Parathyroid adenoma (tissue), 2 donors: ENCODE measurements around the gene SETD2.
"Not testable (repeated sequence)": the region's sequence is repeated elsewhere in the genome, so short reads cannot be mapped to it uniquely, and the experiment has no call there.

ENCODE experiments used
- H2AFZ ChIP-seq: fragments of 300-600 bp; sonication (generic); one replicate; pipeline ENCODE4 v1.7.0; 2017; ENCODE audit warnings: antibody characterized with exemption, mild to moderate bottlenecking
- H3K27ac ChIP-seq: fragments of 300-600 bp; sonication (generic); one replicate; pipeline ENCODE4 v1.7.0; 2017
- H3K27me3 ChIP-seq: fragments of 300-600 bp; sonication (generic); one replicate; pipeline ENCODE4 v1.7.0; 2017; ENCODE audit warnings: low read length; ENCODE audit not compliant: control insufficient read depth, insufficient read depth
- H3K36me3 ChIP-seq: fragments of 300-600 bp; sonication (generic); one replicate; pipeline ENCODE4 v1.7.0; 2017; ENCODE audit warnings: low read length; ENCODE audit not compliant: control insufficient read depth, insufficient read depth
- H3K4me1 ChIP-seq: fragments of 300-600 bp; sonication (generic); one replicate; pipeline ENCODE4 v1.7.0; 2017; ENCODE audit warnings: control low read depth
- H3K4me2 ChIP-seq: fragments of 300-600 bp; sonication (generic); one replicate; pipeline ENCODE4 v1.7.0; 2017; ENCODE audit warnings: low read length
- H3K4me3 ChIP-seq: fragments of 300-600 bp; sonication (generic); one replicate; pipeline ENCODE4 v1.7.0; 2017; ENCODE audit warnings: low read depth, low read length
- H3K79me2 ChIP-seq: fragments of 300-600 bp; sonication (generic); one replicate; pipeline ENCODE4 v1.7.0; 2017; ENCODE audit warnings: control low read depth
- H3K9ac ChIP-seq: fragments of 300-600 bp; sonication (generic); one replicate; pipeline ENCODE4 v1.7.0; 2017; ENCODE audit warnings: mild to moderate bottlenecking
- H3K9me3 ChIP-seq: fragments of 300-600 bp; sonication (generic); one replicate; pipeline ENCODE4 v1.7.0; 2017; ENCODE audit warnings: low read length; ENCODE audit not compliant: control insufficient read depth
- TF ChIP-seq, protein P1 (sequence below): fragments of 300-600 bp; sonication (generic); IDR thresholded peaks from one replicate; pipeline ENCODE4 v1.7.0; 2017; ENCODE audit warnings: antibody characterized with exemption, mild to moderate bottlenecking
- donor health status: primary hyperparathyroidism.

The SETD2 gene

DNA sequence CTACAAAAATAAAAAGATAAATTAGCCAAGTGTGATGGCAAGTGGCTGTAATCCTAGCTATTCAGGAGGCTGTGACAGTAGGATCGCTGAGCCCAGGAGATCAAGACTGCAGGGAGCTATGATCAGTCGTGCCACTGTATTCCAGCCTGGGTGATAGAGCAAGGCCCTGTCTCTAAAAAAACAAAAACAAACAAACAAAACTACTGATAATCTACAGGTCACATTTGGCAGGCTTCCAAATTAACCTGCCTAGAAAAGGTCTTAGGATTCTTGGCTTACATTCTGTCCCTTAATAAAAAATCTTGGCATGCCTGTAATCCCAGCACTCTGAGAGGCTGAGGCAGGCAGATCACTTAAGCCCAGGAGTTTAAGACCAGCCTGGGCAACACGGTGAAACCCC is 33.4 kb upstream of the SETD2 start:
- Histone ChIP-seq H3K27me3 (no peaks in the 10 kb centered on the region), H3K4me1 (no peaks in the 10 kb centered on the region), H3K9me3 (no peaks in the 10 kb centered on the region), H3K36me3 (no peaks in the 10 kb centered on the region), H3K4me3 (no peak overlapping the region), H2AFZ (no peak overlapping the region), H3K4me2 (no peak overlapping the region), H3K9ac (no peak overlapping the region), H3K79me2 (no peaks in the 10 kb centered on the region), H3K27ac (no peak overlapping the region)
- TF ChIP-seq, protein P1, sequence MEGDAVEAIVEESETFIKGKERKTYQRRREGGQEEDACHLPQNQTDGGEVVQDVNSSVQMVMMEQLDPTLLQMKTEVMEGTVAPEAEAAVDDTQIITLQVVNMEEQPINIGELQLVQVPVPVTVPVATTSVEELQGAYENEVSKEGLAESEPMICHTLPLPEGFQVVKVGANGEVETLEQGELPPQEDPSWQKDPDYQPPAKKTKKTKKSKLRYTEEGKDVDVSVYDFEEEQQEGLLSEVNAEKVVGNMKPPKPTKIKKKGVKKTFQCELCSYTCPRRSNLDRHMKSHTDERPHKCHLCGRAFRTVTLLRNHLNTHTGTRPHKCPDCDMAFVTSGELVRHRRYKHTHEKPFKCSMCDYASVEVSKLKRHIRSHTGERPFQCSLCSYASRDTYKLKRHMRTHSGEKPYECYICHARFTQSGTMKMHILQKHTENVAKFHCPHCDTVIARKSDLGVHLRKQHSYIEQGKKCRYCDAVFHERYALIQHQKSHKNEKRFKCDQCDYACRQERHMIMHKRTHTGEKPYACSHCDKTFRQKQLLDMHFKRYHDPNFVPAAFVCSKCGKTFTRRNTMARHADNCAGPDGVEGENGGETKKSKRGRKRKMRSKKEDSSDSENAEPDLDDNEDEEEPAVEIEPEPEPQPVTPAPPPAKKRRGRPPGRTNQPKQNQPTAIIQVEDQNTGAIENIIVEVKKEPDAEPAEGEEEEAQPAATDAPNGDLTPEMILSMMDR: no peak

DNA sequence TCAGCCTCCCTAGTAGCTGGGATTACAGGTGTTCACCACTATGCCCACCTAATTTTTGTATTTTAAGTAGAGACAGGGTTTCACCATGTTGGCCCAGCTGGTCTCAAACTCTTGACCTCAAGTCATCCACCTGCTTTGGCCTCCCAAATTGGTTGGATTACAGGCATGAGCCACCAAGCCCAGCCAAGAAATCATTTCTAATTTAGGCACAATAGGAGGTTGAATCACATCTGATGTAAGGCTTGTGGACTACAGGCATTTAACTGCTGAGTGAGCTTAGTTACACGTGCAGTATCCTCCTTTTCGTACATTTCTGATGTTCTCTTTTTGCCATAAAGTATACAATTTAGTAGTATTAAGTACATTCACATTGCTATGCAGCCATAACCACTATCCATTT is 31.1 kb upstream of the SETD2 start:
- TF ChIP-seq, protein P1: no peak
- no peaks in the 10 kb centered on the region for H3K36me3 ChIP-seq
- H3K27me3 ChIP-seq: no peaks in the 10 kb centered on the region
- no peaks in the 10 kb centered on the region for H3K9me3 ChIP-seq
- H3K9ac ChIP-seq: no peak overlapping the region
- H3K4me3 ChIP-seq: no peak overlapping the region
- H2AFZ ChIP-seq: no peak overlapping the region
- no peak overlapping the region for H3K4me2 ChIP-seq
- H3K79me2 ChIP-seq: no peaks in the 10 kb centered on the region
- no peaks in the 10 kb centered on the region for H3K4me1 ChIP-seq
- H3K27ac ChIP-seq: no peak overlapping the region

DNA sequence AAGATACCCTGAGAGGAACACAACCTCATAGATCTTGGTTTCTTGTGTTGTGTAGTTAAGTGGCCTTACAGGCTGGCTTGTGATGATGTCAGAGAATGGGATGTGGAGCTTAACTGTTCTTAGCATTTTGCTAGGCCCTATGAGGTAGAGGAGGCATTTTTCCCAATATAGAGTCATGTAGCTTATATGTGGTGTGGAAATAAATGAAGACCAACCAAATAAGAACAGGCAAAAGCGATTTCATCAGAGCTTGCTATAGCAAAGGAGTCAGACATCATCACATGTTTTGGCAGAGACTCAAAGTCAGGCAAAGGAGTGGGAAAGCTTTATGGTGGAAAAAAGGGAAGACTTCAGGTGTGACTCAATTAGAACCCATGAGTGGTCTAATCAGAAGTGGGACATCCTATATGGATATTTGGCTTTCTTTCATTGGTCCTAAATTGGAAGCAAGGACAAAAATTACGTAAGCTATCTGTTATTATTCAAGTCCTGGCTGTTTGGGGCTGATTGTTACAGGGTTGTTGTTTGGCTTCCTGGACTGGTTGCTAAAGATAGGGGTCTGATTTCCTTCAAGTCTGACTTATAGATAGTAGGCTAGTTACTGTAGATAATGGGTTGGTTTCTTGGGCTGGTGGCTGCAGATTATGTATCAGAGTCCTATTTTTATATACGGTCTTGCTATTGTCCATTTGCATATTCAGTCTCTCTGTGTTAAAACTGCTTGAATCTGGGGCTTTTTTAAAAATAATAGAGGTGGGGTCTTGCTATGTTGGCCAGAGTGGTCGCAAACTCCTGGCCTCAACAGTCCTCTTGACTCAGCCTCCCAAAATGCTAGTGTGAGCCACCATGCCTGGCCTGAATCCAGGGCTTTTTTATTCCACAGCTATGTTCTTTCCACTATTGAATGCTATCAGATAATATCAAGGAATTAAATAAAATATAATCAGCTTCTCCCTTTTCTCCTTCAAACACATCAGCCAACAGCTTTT is 30.3 kb upstream of the SETD2 start:
- no peak overlapping the region for H3K4me3 ChIP-seq
- no peaks in the 10 kb centered on the region for H3K27me3 ChIP-seq
- H3K4me2 ChIP-seq: no peak overlapping the region
- no peaks in the 10 kb centered on the region for H3K79me2 ChIP-seq
- no peaks in the 10 kb centered on the region for H3K9me3 ChIP-seq
- TF ChIP-seq, protein P1: no peak
- H3K36me3 ChIP-seq: no peaks in the 10 kb centered on the region
- no peak overlapping the region for H3K9ac ChIP-seq
- H3K27ac ChIP-seq: no peak overlapping the region
- no peak overlapping the region for H2AFZ ChIP-seq
- H3K4me1 ChIP-seq: no peaks in the 10 kb centered on the region

DNA sequence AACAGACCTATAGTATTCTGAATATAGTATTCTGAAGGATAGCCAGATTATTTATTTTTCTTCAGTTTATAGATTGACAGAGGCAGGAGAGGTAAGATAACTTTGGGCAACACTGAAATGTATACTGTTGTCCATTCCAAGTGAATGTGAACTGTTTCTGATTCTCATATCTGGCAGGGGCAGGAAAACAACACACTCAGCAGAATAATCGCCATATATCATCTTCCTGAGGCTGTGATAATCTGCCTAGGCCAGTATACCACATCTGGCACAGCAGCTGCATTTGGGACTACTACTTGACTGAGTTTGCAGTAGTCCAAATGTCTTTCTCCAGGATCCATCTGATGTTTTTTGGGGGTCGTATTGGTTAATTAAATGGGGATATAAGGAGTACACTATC is 22.4 kb upstream of the SETD2 start:
- H3K4me3 ChIP-seq: no peak overlapping the region
- no peak overlapping the region for H3K9ac ChIP-seq
- no peak overlapping the region for H3K27ac ChIP-seq
- no peaks in the 10 kb centered on the region for H3K36me3 ChIP-seq
- no peaks in the 10 kb centered on the region for H3K79me2 ChIP-seq
- H2AFZ ChIP-seq: no peak overlapping the region
- no peaks in the 10 kb centered on the region for H3K4me1 ChIP-seq
- no peaks in the 10 kb centered on the region for H3K9me3 ChIP-seq
- TF ChIP-seq, protein P1: no peak
- no peaks in the 10 kb centered on the region for H3K27me3 ChIP-seq
- H3K4me2 ChIP-seq: no peak overlapping the region

DNA sequence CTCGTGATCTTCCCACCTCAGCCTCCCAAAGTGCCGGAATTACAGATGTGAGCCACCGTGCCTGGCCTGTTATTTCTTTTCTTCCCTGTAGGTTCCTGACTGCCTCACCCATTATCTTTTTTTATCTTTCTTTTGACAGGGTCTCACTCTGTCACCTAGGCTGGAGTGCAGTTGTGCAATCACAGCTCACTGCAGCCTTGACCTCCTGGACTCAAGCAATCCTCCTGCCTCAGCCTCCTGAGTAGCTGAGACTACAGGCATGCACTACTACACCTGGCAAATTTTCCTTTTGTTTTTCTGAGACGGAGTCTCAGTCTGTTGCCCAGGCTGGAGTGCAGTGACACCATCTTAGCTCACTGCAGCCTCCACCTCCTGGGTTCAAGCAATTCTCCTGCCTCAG is 17.8 kb upstream of the SETD2 start:
- not testable (repeated sequence) for H3K4me2 ChIP-seq, H3K27me3 ChIP-seq

DNA sequence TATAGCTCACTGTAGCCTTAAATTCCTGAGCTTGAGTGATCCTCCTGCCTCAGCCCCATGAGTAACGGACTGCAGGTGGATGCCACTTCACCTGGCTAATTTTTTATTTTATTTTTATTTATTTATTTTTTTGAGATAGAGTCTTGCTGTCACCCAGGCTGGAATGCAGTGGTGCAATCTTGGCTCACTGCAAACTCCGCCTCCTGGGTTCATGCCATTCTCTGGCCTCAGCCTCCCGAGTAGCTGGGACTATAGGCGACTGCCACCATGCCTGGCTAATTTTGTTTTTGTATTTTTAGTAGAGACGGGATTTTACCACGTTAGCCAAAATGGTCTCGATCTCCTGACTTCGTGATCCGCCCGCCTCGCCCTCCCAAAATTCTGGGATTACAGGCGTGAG is 16.1 kb upstream of the SETD2 start:
- H3K79me2 ChIP-seq, H3K9me3 ChIP-seq, H3K4me2 ChIP-seq, H3K27me3 ChIP-seq, H3K27ac ChIP-seq, H3K4me1 ChIP-seq, H3K36me3 ChIP-seq, H3K9ac ChIP-seq, H3K4me3 ChIP-seq, H2AFZ ChIP-seq: not testable (repeated sequence)

More for the DNA sequence above, 17.8 kb upstream of the SETD2 start:
- H3K27ac ChIP-seq, H2AFZ ChIP-seq, H3K4me1 ChIP-seq, H3K79me2 ChIP-seq, H3K4me3 ChIP-seq, H3K9ac ChIP-seq, H3K9me3 ChIP-seq, H3K36me3 ChIP-seq: not testable (repeated sequence)
